Glutamatergic neuron (in vitro differentiated cells): ENCODE measurements around the gene RNF150. TPM values are rescaled to one million over a fixed set of nuclear protein-coding genes. Genes with fewer than 3 reads are reported as not detected.
A peak's percentile ranks its signal among the peaks of the same experiment; 100 is the strongest.

Experiments used
- DNase-seq: peaks from one replicate; pipeline ENCODE4 v3.0.0; 2022
- H3K27ac Mint-ChIP-seq: one replicate; pipeline ENCODE4 v1.8.0; 2020; ENCODE audit warnings: mild to moderate bottlenecking, mixed read lengths, inconsistent platforms; ENCODE audit not compliant: unreplicated experiment
- H3K27me3 Mint-ChIP-seq: one replicate; pipeline ENCODE4 v1.8.0; 2020; ENCODE audit warnings: mild to moderate bottlenecking, moderate library complexity, mixed read lengths, inconsistent platforms; ENCODE audit not compliant: unreplicated experiment
- H3K36me3 Mint-ChIP-seq: one replicate; pipeline ENCODE4 v1.8.0; 2020; ENCODE audit warnings: mild to moderate bottlenecking, mixed read lengths, inconsistent platforms; ENCODE audit not compliant: unreplicated experiment
- H3K4me1 Mint-ChIP-seq: one replicate; pipeline ENCODE4 v1.8.0; 2020; ENCODE audit warnings: mild to moderate bottlenecking, low read depth, mixed read lengths, inconsistent platforms; ENCODE audit not compliant: unreplicated experiment
- H3K4me3 Mint-ChIP-seq: one replicate; pipeline ENCODE4 v1.8.0; 2020; ENCODE audit warnings: mild to moderate bottlenecking, mixed read lengths, inconsistent platforms; ENCODE audit not compliant: unreplicated experiment
- H3K9me3 Mint-ChIP-seq: one replicate; pipeline ENCODE4 v1.8.0; 2020; ENCODE audit warnings: mild to moderate bottlenecking, moderate library complexity, mixed read lengths, inconsistent platforms; ENCODE audit not compliant: unreplicated experiment
- CTCF ChIP-seq: fragments of 200-600 bp; sonication (generic); IDR thresholded peaks from one replicate; pipeline ENCODE4 v1.5.0; 2021; ENCODE audit not compliant: partially characterized antibody, unreplicated experiment
- total RNA-seq: library from RNA; stranded (reverse); fragmentation: NEBNext Ultra II Directional; extraction: Animal tissue kit (Norgen Biotek cat#: 25700); gene quantifications from one replicate; pipeline ENCODE4 v1.2.1, GENCODE V29; 2021; ENCODE audit not compliant: unreplicated experiment

Gene RNF150
- total RNA-seq, 1 donor from 2014 or later, result 23.3 TPM

GRCh38 chr4:140901736-140902336, 231.4 kb downstream of the RNF150 start:
- Mint-ChIP-seq H3K27me3 (no peaks in the 10 kb centered on the region), H3K4me3 (no peak overlapping the region), H3K27ac (no peak overlapping the region), H3K36me3 (no peaks in the 10 kb centered on the region), H3K9me3 (no peaks in the 10 kb centered on the region), H3K4me1 (peaks cover 10% of the 10 kb centered on the region)
- DNase-seq, result no peak
- TF ChIP-seq CTCF, result no peak

DNA sequence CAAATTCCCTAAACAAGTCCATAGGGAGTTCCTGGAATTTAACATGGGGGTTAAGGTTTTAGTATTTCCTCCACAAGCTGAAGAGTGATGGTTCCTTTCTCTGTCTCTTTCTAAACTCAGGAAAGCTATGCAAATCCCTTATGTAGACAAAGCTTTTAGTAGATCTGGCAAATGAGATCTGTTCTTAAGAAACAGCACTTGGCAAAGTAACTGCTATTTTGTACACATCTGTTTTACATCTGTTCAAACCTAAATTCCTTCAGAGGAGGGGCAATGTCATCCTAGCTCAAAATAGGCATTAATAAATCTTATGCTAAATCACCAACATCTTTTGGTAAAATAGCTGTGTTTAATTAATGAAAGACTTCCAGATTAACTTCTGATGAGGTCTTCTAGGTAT, 239.3 kb downstream of the RNF150 start:
- Mint-ChIP-seq H3K9me3 (no peaks in the 10 kb centered on the region), H3K4me3 (no peak overlapping the region), H3K27me3 (no peaks in the 10 kb centered on the region), H3K4me1 (no peaks in the 10 kb centered on the region), H3K36me3 (no peaks in the 10 kb centered on the region), H3K27ac (no peak overlapping the region)
- no peak for TF ChIP-seq CTCF
- DNase-seq, result no peak

GRCh38 chr4:140888054-140888453, 245.2 kb downstream of the RNF150 start:
- no peak overlapping the region for H3K4me3 Mint-ChIP-seq
- H3K27ac Mint-ChIP-seq, result no peak overlapping the region
- no peaks in the 10 kb centered on the region for H3K27me3 Mint-ChIP-seq
- no peaks in the 10 kb centered on the region for H3K9me3 Mint-ChIP-seq
- H3K36me3 Mint-ChIP-seq, result peaks cover 4% of the 10 kb centered on the region
- no peak for DNase-seq
- no peaks in the 10 kb centered on the region for H3K4me1 Mint-ChIP-seq
- TF ChIP-seq CTCF, result no peak

DNA sequence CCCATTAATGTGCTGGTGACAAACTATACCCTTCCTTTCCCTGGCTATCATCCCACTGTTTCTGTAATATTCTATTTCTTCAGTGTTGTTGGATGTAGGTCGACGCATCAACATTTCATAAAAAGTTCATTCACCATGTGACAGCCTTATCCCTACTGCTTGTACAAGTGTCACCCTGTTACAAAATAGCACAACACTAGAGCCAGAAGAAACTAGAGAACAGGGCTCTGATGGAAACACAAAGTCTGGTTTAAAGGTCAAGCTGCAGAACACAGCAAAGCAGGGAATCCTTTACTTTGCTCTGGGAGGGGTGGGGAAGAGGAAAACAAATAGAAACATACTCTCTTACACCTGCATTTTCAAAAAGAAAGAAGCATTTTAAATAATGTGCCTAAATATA, 245.8 kb downstream of the RNF150 start:
- no peaks in the 10 kb centered on the region for H3K9me3 Mint-ChIP-seq
- H3K4me3 Mint-ChIP-seq, result no peak overlapping the region
- no peak overlapping the region for H3K27ac Mint-ChIP-seq
- no peak for DNase-seq
- no peak for TF ChIP-seq CTCF
- peaks cover 4% of the 10 kb centered on the region for H3K36me3 Mint-ChIP-seq
- H3K27me3 Mint-ChIP-seq, result no peaks in the 10 kb centered on the region
- no peaks in the 10 kb centered on the region for H3K4me1 Mint-ChIP-seq

- Mint-ChIP-seq H3K27ac (no peak overlapping the region), H3K36me3 (peaks cover 4% of the 10 kb centered on the region), H3K27me3 (peaks cover 2% of the 10 kb centered on the region), H3K9me3 (peaks cover 4% of the 10 kb centered on the region), H3K4me3 (no peak overlapping the region), H3K4me1 (no peaks in the 10 kb centered on the region)
- DNase-seq, result peak; percentile 33
- TF ChIP-seq CTCF, result peak; percentile 40
These were observed 248.7 kb downstream of the RNF150 start for GRCh38 chr4:140884431-140885058.
